Measurements from ENCODE around the gene TTF1. TPM values are rescaled to one million over a fixed set of nuclear protein-coding genes. Genes with fewer than 3 reads are reported as not detected.

Gene TTF1
- total RNA-seq, 2 experiments from 2014 or later, result 12.4 to 12.8 TPM

DNA sequence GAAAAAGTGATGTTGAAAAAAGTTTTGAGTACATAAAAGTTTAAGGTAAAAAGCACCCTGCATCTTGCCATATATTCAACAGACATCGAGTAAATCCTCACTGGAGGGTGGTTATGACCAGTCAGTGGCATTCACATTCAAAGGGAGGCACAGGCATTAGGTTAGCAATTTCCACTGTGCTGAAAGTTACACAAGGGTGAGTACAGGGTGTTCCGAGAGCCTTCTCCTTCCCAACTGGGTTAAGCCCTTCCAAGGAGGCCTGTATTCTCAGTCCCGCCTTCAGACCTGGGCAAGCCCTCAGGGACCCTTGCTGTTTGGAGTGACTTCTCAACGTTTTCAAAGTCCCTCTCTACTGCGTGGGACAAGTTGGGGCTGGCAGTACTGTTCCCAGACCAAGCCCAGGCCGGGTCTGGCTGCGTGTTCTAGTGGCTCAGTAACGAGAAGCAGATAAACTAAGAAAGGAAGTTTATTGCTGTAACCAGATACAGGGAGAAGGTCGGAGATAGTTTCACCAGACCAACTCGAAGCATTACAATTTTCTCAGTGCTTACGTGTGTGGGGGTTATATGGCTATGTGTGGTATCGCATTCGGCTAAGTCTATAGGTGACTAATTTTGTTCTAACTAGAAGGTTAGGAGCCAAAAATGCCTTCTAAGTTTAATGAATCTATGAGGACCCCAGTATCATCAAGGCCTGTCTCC, 38.9 kb downstream of the TTF1 start:
- H3K27ac ChIP-seq (ENCODE audit: low read depth in 1 of 2, low read length in 2 of 2), result no peak overlapping the region
- no peaks in the 10 kb centered on the region for H3K27me3 ChIP-seq (ENCODE audit: control insufficient read depth in 1 of 2, insufficient read depth in 2 of 2, low read length in 2 of 2)
- no peaks in the 10 kb centered on the region for H3K27me3 Mint-ChIP-seq
- no peaks in the 10 kb centered on the region for H3K9me3 ChIP-seq (ENCODE audit: control insufficient read depth in 1 of 2, insufficient read depth in 1 of 2, low read length in 2 of 2)
- H3K4me3 Mint-ChIP-seq, result no peak overlapping the region
- no peak for DNase-seq
- TF ChIP-seq, protein P1, sequence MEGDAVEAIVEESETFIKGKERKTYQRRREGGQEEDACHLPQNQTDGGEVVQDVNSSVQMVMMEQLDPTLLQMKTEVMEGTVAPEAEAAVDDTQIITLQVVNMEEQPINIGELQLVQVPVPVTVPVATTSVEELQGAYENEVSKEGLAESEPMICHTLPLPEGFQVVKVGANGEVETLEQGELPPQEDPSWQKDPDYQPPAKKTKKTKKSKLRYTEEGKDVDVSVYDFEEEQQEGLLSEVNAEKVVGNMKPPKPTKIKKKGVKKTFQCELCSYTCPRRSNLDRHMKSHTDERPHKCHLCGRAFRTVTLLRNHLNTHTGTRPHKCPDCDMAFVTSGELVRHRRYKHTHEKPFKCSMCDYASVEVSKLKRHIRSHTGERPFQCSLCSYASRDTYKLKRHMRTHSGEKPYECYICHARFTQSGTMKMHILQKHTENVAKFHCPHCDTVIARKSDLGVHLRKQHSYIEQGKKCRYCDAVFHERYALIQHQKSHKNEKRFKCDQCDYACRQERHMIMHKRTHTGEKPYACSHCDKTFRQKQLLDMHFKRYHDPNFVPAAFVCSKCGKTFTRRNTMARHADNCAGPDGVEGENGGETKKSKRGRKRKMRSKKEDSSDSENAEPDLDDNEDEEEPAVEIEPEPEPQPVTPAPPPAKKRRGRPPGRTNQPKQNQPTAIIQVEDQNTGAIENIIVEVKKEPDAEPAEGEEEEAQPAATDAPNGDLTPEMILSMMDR (IDR thresholded peaks at IDR 0.05), result no peak
- ChIA-PET CTCF (no interaction called here), POLR2A (no interaction called here)
- no peak overlapping the region for H3K4me3 ChIP-seq (ENCODE audit: low read length)
- no peaks in the 10 kb centered on the region for H3K36me3 ChIP-seq (ENCODE audit: insufficient read depth, low read length)
- peaks cover 4% of the 10 kb centered on the region for H3K4me1 ChIP-seq (ENCODE audit: insufficient read depth, low read length)
- no peaks in the 10 kb centered on the region for H3K9me3 Mint-ChIP-seq
- ATAC-seq (ENCODE audit: poor library complexity), result no peak
- peaks cover 8% of the 10 kb centered on the region for H3K4me1 Mint-ChIP-seq (ENCODE audit: low read depth)
- H3K36me3 Mint-ChIP-seq (ENCODE audit: low read depth), result peaks cover 5% of the 10 kb centered on the region
- no peak overlapping the region for H3K27ac Mint-ChIP-seq
- intact Hi-C loops (cut with DNase I, micrococcal nuclease), result no loop called here

DNA sequence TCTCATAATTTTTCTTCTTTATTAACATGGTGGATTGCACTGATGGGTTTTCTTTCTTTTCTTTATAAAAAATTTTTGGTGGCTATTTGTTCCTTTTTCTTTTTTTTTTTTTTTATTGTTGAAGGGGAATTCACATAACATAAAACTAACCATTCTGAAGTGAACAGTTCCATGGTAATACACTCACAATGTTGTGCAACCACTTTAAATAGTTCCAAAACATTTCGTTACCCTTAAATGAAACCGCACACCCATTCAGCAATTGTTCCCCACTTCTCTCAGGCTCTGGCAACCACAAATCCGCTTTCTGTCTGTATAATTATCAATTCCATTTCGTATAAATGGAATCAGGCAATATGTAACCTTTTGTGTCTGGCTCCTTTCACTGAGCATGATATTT, 40.2 kb downstream of the TTF1 start:
- no peaks in the 10 kb centered on the region for H3K36me3 ChIP-seq (ENCODE audit: insufficient read depth, low read length)
- H3K27me3 ChIP-seq (ENCODE audit: control insufficient read depth in 1 of 2, insufficient read depth in 2 of 2, low read length in 2 of 2), result no peaks in the 10 kb centered on the region
- H3K9me3 ChIP-seq (ENCODE audit: control insufficient read depth in 1 of 2, insufficient read depth in 1 of 2, low read length in 2 of 2), result no peaks in the 10 kb centered on the region
- Mint-ChIP-seq H3K27ac (no peak overlapping the region), H3K9me3 (no peaks in the 10 kb centered on the region), H3K36me3 (ENCODE audit: low read depth) (no peaks in the 10 kb centered on the region), H3K4me3 (no peak overlapping the region), H3K4me1 (ENCODE audit: low read depth) (no peaks in the 10 kb centered on the region), H3K27me3 (no peaks in the 10 kb centered on the region)
- no peaks in the 10 kb centered on the region for H3K4me1 ChIP-seq (ENCODE audit: insufficient read depth, low read length)
- DNase-seq, result no peak
- ATAC-seq (ENCODE audit: poor library complexity), result no peak
- TF ChIP-seq, protein P1 (IDR thresholded peaks at IDR 0.05), result no peak
- intact Hi-C loops (cut with DNase I, micrococcal nuclease), result no loop called here
- H3K4me3 ChIP-seq (ENCODE audit: low read length), result no peak overlapping the region
- POLR2A ChIA-PET, result no interaction called here
- CTCF ChIA-PET, result no interaction called here
- no peak overlapping the region for H3K27ac ChIP-seq (ENCODE audit: low read depth in 1 of 2, low read length in 2 of 2)

DNA sequence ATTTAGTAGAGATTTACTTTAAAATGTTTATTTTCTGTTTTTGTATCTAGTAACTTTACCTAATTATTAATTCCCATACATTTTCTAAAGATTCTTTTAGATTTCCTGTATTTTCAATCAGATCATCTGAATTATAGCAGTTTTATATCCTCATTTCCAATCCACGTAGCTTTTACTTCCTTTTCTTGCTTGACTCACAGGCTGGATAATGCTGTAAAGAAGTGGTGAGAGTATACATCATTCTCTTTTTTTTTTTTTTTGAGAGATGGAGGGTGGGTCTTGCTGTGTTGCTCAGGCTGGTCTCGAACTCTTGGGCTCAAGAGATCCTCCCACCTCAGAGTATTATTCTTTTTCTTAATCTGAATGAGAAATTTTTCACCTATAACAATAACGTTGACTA, 40.7 kb downstream of the TTF1 start:
- Histone ChIP-seq H3K4me3 (ENCODE audit: low read length) (no peak overlapping the region), H3K27ac (ENCODE audit: low read depth in 1 of 2, low read length in 2 of 2) (no peak overlapping the region), H3K36me3 (ENCODE audit: insufficient read depth, low read length) (no peaks in the 10 kb centered on the region), H3K27me3 (ENCODE audit: control insufficient read depth in 1 of 2, insufficient read depth in 2 of 2, low read length in 2 of 2) (no peaks in the 10 kb centered on the region), H3K9me3 (ENCODE audit: control insufficient read depth in 1 of 2, insufficient read depth in 1 of 2, low read length in 2 of 2) (no peaks in the 10 kb centered on the region), H3K4me1 (ENCODE audit: insufficient read depth, low read length) (no peaks in the 10 kb centered on the region)
- DNase-seq, result no peak
- Mint-ChIP-seq H3K27ac (no peak overlapping the region), H3K9me3 (no peaks in the 10 kb centered on the region), H3K4me3 (no peak overlapping the region), H3K27me3 (no peaks in the 10 kb centered on the region), H3K4me1 (ENCODE audit: low read depth) (no peaks in the 10 kb centered on the region), H3K36me3 (ENCODE audit: low read depth) (no peaks in the 10 kb centered on the region)
- ATAC-seq (ENCODE audit: poor library complexity), result no peak
- TF ChIP-seq, protein P1 (IDR thresholded peaks at IDR 0.05), result no peak
- ChIA-PET CTCF (no interaction called here), POLR2A (no interaction called here)
- intact Hi-C loops (cut with DNase I, micrococcal nuclease), result no loop called here
